ENCODE results near the gene ZNF624. TPM values are rescaled to one million over a fixed set of nuclear protein-coding genes. Genes with fewer than 3 reads are reported as not detected.

Gene ZNF624
- total RNA-seq, 1 experiment from 2014 or later = 4.8 TPM

- Histone ChIP-seq H3K79me2 (ENCODE audit: low read length) (no peaks in the 10 kb centered on the region), H2AFZ (ENCODE audit: low read length) (peak overlapping the region; percentile 65; the same call in 1 of the 2 replicates), H3K27ac (ENCODE audit: low read length) (no peak overlapping the region), H4K20me1 (ENCODE audit: insufficient read depth, low read depth, low read length) (no peaks in the 10 kb centered on the region), H3K27me3 (ENCODE audit: low read length) (0 out of 2 replicates have a peak, but pooled peaks cover 2% of the 10 kb centered on the region), H3K9me2 (replicated peaks; ENCODE audit: insufficient read depth, low read length) (no peaks in the 10 kb centered on the region), H3K9ac (ENCODE audit: low read length) (peak overlapping the region; percentile 57), H3K4me1 (ENCODE audit: low read length) (peaks cover 8% of the 10 kb centered on the region), H3K4me2 (ENCODE audit: low read depth, low read length, poor library complexity, severe bottlenecking) (peak overlapping the region; percentile 56), H3K4me3 (ENCODE audit: low read length) (peak overlapping the region; percentile 46; the same call in 1 of the 2 replicates), H3K9me3 (ENCODE audit: low read length) (no peaks in the 10 kb centered on the region), H3K36me3 (ENCODE audit: insufficient read depth, low read length) (no peaks in the 10 kb centered on the region)
- DNase-seq = peak; percentile 91
These were observed 69.2 kb downstream of the ZNF624 start for GRCh38 chr17:16584273-16584995.

DNA sequence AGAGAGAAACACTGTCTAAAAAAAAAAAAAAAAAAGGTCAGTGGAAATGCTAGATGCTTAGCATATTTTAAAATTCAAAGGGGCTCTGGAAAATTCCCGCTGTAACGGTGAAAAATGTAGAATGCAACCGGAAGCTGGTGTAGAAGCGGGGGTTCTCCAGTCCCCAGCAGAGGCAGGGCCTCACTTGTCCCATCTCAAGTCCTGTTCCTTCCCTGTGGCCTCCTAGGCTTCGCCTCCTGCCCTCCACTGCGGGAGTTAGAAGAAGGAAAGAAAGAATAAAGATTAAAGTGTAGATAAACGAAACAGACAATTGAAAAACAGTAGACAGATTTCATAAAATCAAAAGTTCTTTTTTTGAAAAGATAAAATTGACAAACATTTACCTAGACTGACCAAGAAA is 69.9 kb downstream of the ZNF624 start:
- Histone ChIP-seq H2AFZ (ENCODE audit: low read length) (peak overlapping the region; percentile 46; the same call in 1 of the 2 replicates), H3K36me3 (ENCODE audit: insufficient read depth, low read length) (no peaks in the 10 kb centered on the region), H3K27me3 (ENCODE audit: low read length) (0 out of 2 replicates have a peak, but pooled peaks cover 2% of the 10 kb centered on the region), H3K9me3 (ENCODE audit: low read length) (no peaks in the 10 kb centered on the region), H3K4me3 (ENCODE audit: low read length) (no peak overlapping the region), H3K4me2 (ENCODE audit: low read depth, low read length, poor library complexity, severe bottlenecking) (peak overlapping the region; percentile 56), H3K9ac (ENCODE audit: low read length) (no peak overlapping the region), H3K9me2 (replicated peaks; ENCODE audit: insufficient read depth, low read length) (no peaks in the 10 kb centered on the region), H3K4me1 (ENCODE audit: low read length) (peaks cover 4% of the 10 kb centered on the region), H3K79me2 (ENCODE audit: low read length) (no peaks in the 10 kb centered on the region), H4K20me1 (ENCODE audit: insufficient read depth, low read depth, low read length) (no peaks in the 10 kb centered on the region), H3K27ac (ENCODE audit: low read length) (no peak overlapping the region)
- DNase-seq = no peak

GRCh38 chr17:16573466-16573865 is 80.2 kb downstream of the ZNF624 start:
- no peak overlapping the region for H3K9ac ChIP-seq (ENCODE audit: low read length)
- H3K4me2 ChIP-seq (ENCODE audit: low read depth, low read length, poor library complexity, severe bottlenecking) = no peak overlapping the region
- H2AFZ ChIP-seq (ENCODE audit: low read length) = no peak overlapping the region
- DNase-seq = no peak
- no peaks in the 10 kb centered on the region for H3K79me2 ChIP-seq (ENCODE audit: low read length)
- no peak overlapping the region for H3K4me3 ChIP-seq (ENCODE audit: low read length)
- no peaks in the 10 kb centered on the region for H3K36me3 ChIP-seq (ENCODE audit: insufficient read depth, low read length)
- H3K27me3 ChIP-seq (ENCODE audit: low read length) = no peaks in the 10 kb centered on the region
- H3K27ac ChIP-seq (ENCODE audit: low read length) = no peak overlapping the region
- no peaks in the 10 kb centered on the region for H3K9me3 ChIP-seq (ENCODE audit: low read length)
- no peaks in the 10 kb centered on the region; the same call in 1 of the 2 replicates for H3K9me2 ChIP-seq (replicated peaks; ENCODE audit: insufficient read depth, low read length)
- no peaks in the 10 kb centered on the region for H4K20me1 ChIP-seq (ENCODE audit: insufficient read depth, low read depth, low read length)
- peaks cover 14% of the 10 kb centered on the region for H3K4me1 ChIP-seq (ENCODE audit: low read length)

Small RNA genes within 50 kb of the gene (small RNA-seq; reads per million reads assigned to genes)
- not detected for gene RNU6-405P

Other genes with a start within 250 kb of the ZNF624 start
- 14.2 and 30.1 TPM in 2 replicates for gene TRPV2, start 238.3 kb downstream of the ZNF624 start, total RNA-seq (2014; rRNA removed; shearing (Covaris generic); ENCODE audit: low replicate concordance)
- 2.4 and 5.2 TPM in 2 replicates for gene LRRC75A, start 161.7 kb downstream of the ZNF624 start, total RNA-seq (2014; rRNA removed; shearing (Covaris generic); ENCODE audit: low replicate concordance)
- gene ZNF287, start 84.6 kb downstream of the ZNF624 start, total RNA-seq (2014; rRNA removed; shearing (Covaris generic); ENCODE audit: low replicate concordance) = 0.40 and 0.41 TPM in 2 replicates
- not detected in 2 replicates for gene CCDC144A, start 36.4 kb upstream of the ZNF624 start, total RNA-seq (2014; rRNA removed; shearing (Covaris generic); ENCODE audit: low replicate concordance)